HL-60 (cell line): ENCODE data around the gene MELTF.

Source experiments
- DNase-seq, 2 experiments: peaks; one replicate each; pipeline ENCODE4 v3.0.0-alpha.2; 2010 to 2020; ENCODE audit warnings: low read depth in 1 of 2, low spot score in 1 of 2
- H3K27ac ChIP-seq: fragments of 250-450 bp; sonication (Bioruptor Pico); replicated peaks from 2 replicates; pipeline ENCODE4 v1.5.1; 2020; ENCODE audit warnings: mild to moderate bottlenecking, moderate library complexity
- H3K27me3 ChIP-seq: fragments of 250-450 bp; sonication (Bioruptor Pico); 2 replicates; pipeline ENCODE4 v1.5.1; 2021; ENCODE audit warnings: mild to moderate bottlenecking, moderate library complexity; ENCODE audit not compliant: insufficient read depth, poor library complexity, severe bottlenecking
- H3K4me3 ChIP-seq: replicated peaks from 2 replicates; pipeline ENCODE4 v1.5.1; 2011; ENCODE audit warnings: mild to moderate bottlenecking, control low read depth, low read length; ENCODE audit not compliant: insufficient read depth
- CTCF ChIP-seq: IDR thresholded peaks from one replicate; pipeline ENCODE4 v1.5.1; 2011; ENCODE audit warnings: low read length, control low read depth, inconsistent platforms; ENCODE audit not compliant: insufficient read depth
- GABPA ChIP-seq: IDR thresholded peaks from 2 replicates; pipeline ENCODE4 v1.6.1; 2012; ENCODE audit warnings: low read depth
- POLR2AphosphoS5 ChIP-seq: IDR thresholded peaks from 2 replicates; pipeline ENCODE4 v1.6.1; 2012; ENCODE audit warnings: low read depth
- REST ChIP-seq: IDR thresholded peaks from 2 replicates; pipeline ENCODE4 v1.6.1; 2012; ENCODE audit warnings: low read depth; ENCODE audit not compliant: insufficient replicate concordance
- SPI1 ChIP-seq: IDR thresholded peaks from 2 replicates; pipeline ENCODE4 v1.6.1; 2012; ENCODE audit warnings: low read depth, mild to moderate bottlenecking, borderline replicate concordance

The MELTF gene

GRCh38 chr3:196989721-196990262, 39.8 kb downstream of the MELTF start:
- Histone ChIP-seq H3K27ac (no peak overlapping the region), H3K27me3 (no peaks in the 10 kb centered on the region), H3K4me3 (no peak overlapping the region)
- TF ChIP-seq SPI1 (no peak), REST (no peak), CTCF (no peak), POLR2AphosphoS5 (no peak), GABPA (no peak)
- DNase-seq, result no peak

- Histone ChIP-seq H3K4me3 (no peak overlapping the region), H3K27ac (no peak overlapping the region), H3K27me3 (no peaks in the 10 kb centered on the region)
- peak in 1 of 2 experiments; percentile 17 for DNase-seq
- TF ChIP-seq SPI1 (no peak), CTCF (no peak), GABPA (no peak), REST (no peak), POLR2AphosphoS5 (no peak)
These were observed 41.2 kb downstream of the MELTF start for GRCh38 chr3:196988241-196989029.

- no peak for TF ChIP-seq REST
- no peak for TF ChIP-seq GABPA
- no peak for TF ChIP-seq SPI1
- H3K4me3 ChIP-seq, result no peak overlapping the region
- H3K27ac ChIP-seq, result no peak overlapping the region
- DNase-seq, result no peak
- no peaks in the 10 kb centered on the region for H3K27me3 ChIP-seq
These were observed 42.6 kb downstream of the MELTF start for GRCh38 chr3:196987022-196987421.
